ENCODE results near the gene NFE2L3.
A peak's percentile ranks its signal among the peaks of the same experiment; 100 is the strongest.
"Not testable (repeated sequence)": the region's sequence is repeated elsewhere in the genome, so short reads cannot be mapped to it uniquely, and the experiment has no call there.

NFE2L3 gene

DNA sequence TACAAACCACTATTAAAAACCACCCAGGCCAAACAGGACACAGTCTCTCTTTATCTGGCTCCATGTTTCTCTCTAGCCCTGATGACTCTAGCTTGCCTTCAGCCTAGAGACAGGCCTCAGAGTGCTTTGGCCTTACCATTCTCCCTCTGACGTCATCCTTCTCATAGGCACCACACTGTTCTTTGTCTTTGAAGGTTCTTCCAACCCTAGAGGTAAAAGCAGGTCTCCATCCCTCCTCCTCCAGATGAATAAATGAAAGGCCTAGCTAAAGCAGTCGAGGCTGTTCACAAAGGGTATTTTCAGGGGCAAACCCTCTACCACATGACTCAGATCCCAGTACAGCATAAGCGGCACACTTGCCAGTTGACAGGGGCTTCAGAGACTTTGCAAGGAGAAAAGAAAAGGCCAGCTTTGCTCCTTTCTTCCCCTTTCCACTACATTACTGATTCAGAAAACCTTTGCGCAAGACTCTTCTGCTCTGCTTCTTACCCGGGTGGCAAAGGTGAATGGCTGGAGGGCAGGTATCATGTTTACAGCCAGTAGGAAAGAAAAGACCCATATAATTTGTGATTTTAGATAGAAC lies 14.8 kb downstream of the NFE2L3 start:
- peak; percentile 30 for ATAC-seq (replicated peaks)
- Mint-ChIP-seq H3K27ac (peak overlapping the region; percentile 82 to 88), H3K9me3 (no peaks in the 10 kb centered on the region), H3K4me3 (peak overlapping the region; percentile 43 to 59), H3K4me1 (ENCODE audit: low read depth in 2 of 2) (peaks cover 16 to 18% of the 10 kb centered on the region in 2 donors), H3K27me3 (no peaks in the 10 kb centered on the region), H3K36me3 (ENCODE audit: insufficient read depth) (peaks cover 3% of the 10 kb centered on the region)
- DNase-seq = no peak

DNA sequence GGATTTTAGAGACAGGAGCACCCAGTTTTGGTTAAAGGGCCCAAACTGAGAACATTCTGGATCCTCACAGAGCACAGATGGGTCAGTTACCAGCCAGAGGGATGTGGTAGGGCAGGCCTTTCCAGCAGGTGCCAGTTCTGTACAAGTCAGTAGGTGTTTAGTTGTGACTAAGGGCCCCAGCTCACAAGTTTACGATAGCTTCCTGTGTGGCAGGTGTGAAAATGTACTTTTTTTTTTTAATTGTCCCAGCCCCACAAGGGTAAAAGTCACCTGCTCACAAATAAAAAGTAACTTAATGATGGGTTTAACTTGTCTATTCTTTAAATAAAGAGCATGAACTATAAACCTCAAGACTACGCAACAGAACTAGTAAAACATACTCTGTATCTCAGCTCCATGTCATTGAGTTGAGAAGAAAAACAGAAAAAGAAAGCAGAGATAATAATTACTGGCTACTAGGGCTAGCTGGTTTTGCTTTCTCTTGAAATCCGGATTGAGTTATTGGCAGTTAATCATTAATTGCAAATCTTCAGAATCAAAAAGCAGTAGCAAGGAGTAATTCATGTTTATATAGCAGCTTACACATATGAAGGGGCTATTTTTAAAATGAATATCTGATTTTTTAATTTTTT lies 15.4 kb downstream of the NFE2L3 start:
- no peaks in the 10 kb centered on the region for H3K9me3 Mint-ChIP-seq
- ATAC-seq (replicated peaks) (peak; percentile 98), DNase-seq (peak; percentile 34 to 44 (median 43))
- H3K4me3 Mint-ChIP-seq = peak overlapping the region; percentile 43 to 59
- peaks cover 3% of the 10 kb centered on the region for H3K36me3 Mint-ChIP-seq (ENCODE audit: insufficient read depth)
- no peaks in the 10 kb centered on the region for H3K27me3 Mint-ChIP-seq
- peaks cover 16 to 18% of the 10 kb centered on the region in 2 donors for H3K4me1 Mint-ChIP-seq (ENCODE audit: low read depth in 2 of 2)
- H3K27ac Mint-ChIP-seq = peak overlapping the region; percentile 82 to 88

DNA sequence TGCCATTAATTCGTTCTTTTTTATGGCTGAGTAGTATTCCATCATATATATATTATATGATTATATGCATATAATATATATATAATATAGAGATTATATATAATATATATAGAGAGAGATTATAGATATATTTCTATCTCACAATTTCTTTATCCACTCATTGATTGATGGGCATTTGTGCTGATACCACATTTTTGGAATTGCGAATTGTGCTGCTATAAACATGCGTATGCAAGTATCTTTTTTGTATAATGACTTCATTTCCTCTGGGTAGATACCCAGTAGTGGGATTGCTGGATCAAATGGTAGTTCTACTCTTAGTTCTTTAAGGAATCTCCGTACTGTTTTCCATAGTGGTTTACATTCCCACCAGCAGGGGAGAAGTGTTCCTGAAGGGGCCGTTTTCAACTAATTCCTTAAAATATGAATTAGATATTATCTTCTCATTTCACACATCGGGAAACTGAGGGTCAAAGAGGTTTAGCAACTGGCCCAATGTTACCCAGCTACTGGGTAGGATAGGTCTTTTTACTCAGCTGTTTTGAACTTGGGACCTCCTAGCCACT lies 16.5 kb downstream of the NFE2L3 start:
- DNase-seq = no peak
- Mint-ChIP-seq H3K36me3 (ENCODE audit: insufficient read depth) (peaks cover 3% of the 10 kb centered on the region), H3K4me3 (no peak overlapping the region), H3K27ac (no peak overlapping the region), H3K9me3 (no peaks in the 10 kb centered on the region), H3K27me3 (no peaks in the 10 kb centered on the region), H3K4me1 (ENCODE audit: low read depth in 2 of 2) (peaks cover 16 to 18% of the 10 kb centered on the region in 2 donors)
- no peak for ATAC-seq (replicated peaks)

- H3K27me3 Mint-ChIP-seq = no peaks in the 10 kb centered on the region
Observed at GRCh38 chr7:26169271-26169670, 17.3 kb downstream of the NFE2L3 start.

GRCh38 chr7:26170663-26171062 lies 18.7 kb downstream of the NFE2L3 start:
- peaks cover 18% of the 10 kb centered on the region in 2 donors for H3K4me1 Mint-ChIP-seq (ENCODE audit: low read depth in 2 of 2)

More at GRCh38 chr7:26169271-26169670, 17.3 kb downstream of the NFE2L3 start:
- no peak overlapping the region for H3K4me3 Mint-ChIP-seq
- H3K36me3 Mint-ChIP-seq (ENCODE audit: insufficient read depth) = peaks cover 5% of the 10 kb centered on the region
- no peak overlapping the region for H3K27ac Mint-ChIP-seq
- no peaks in the 10 kb centered on the region for H3K9me3 Mint-ChIP-seq
- peaks cover 18% of the 10 kb centered on the region in 2 donors for H3K4me1 Mint-ChIP-seq (ENCODE audit: low read depth in 2 of 2)
- no peak for DNase-seq
- ATAC-seq (replicated peaks) = no peak

GRCh38 chr7:26171601-26172000 lies 19.6 kb downstream of the NFE2L3 start:
- peaks cover 13 to 15% of the 10 kb centered on the region in 2 donors for H3K4me1 Mint-ChIP-seq (ENCODE audit: low read depth in 2 of 2)
- peaks cover 5% of the 10 kb centered on the region for H3K36me3 Mint-ChIP-seq (ENCODE audit: insufficient read depth)
- no peaks in the 10 kb centered on the region for H3K9me3 Mint-ChIP-seq
- H3K4me3 Mint-ChIP-seq = no peak overlapping the region
- ATAC-seq (replicated peaks) (no peak), DNase-seq (no peak)
- no peak overlapping the region for H3K27ac Mint-ChIP-seq
- H3K27me3 Mint-ChIP-seq = no peaks in the 10 kb centered on the region

More at GRCh38 chr7:26170663-26171062, 18.7 kb downstream of the NFE2L3 start:
- ATAC-seq (replicated peaks) = no peak
- H3K4me3 Mint-ChIP-seq = no peak overlapping the region
- no peak for DNase-seq
- H3K27ac Mint-ChIP-seq = no peak overlapping the region
- peaks cover 5% of the 10 kb centered on the region for H3K36me3 Mint-ChIP-seq (ENCODE audit: insufficient read depth)
- H3K9me3 Mint-ChIP-seq = no peaks in the 10 kb centered on the region
- H3K27me3 Mint-ChIP-seq = no peaks in the 10 kb centered on the region

- H3K27me3 Mint-ChIP-seq = no peaks in the 10 kb centered on the region
- H3K27ac Mint-ChIP-seq = no peak overlapping the region
- no peak overlapping the region for H3K4me3 Mint-ChIP-seq
- no peak for ATAC-seq (replicated peaks)
- peaks cover 9 to 10% of the 10 kb centered on the region in 2 donors for H3K4me1 Mint-ChIP-seq (ENCODE audit: low read depth in 2 of 2)
- no peaks in the 10 kb centered on the region for H3K9me3 Mint-ChIP-seq
- peaks cover 5% of the 10 kb centered on the region for H3K36me3 Mint-ChIP-seq (ENCODE audit: insufficient read depth)
- DNase-seq = no peak
Observed at GRCh38 chr7:26172048-26172447, 20.1 kb downstream of the NFE2L3 start.

DNA sequence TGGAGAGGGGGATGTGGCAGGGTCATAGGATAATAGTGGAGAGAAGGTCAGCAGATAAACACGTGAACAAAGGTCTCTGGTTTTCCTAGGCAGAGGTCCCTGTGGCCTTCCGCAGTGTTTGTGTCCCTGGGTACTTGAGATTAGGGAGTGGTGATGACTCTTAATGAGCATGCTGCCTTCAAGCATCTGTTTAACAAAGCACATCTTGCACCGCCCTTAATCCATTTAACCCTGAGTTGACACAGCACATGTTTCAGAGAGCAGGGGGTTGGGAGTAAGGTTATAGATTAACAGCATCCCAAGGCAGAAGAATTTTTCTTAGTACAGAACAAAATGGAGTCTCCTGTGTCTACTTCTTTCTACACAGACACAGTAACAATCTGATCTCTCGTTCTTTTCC lies 23.9 kb downstream of the NFE2L3 start:
- H3K27me3 Mint-ChIP-seq; H3K4me3 Mint-ChIP-seq; H3K36me3 Mint-ChIP-seq (ENCODE audit: insufficient read depth); ATAC-seq (replicated peaks); H3K9me3 Mint-ChIP-seq; DNase-seq; H3K27ac Mint-ChIP-seq: not testable (repeated sequence)
- peaks cover 11 to 14% of the 10 kb centered on the region in 2 donors for H3K4me1 Mint-ChIP-seq (ENCODE audit: low read depth in 2 of 2)

- not testable (repeated sequence) for ATAC-seq (replicated peaks); H3K9me3 Mint-ChIP-seq; H3K36me3 Mint-ChIP-seq (ENCODE audit: insufficient read depth); H3K27ac Mint-ChIP-seq; H3K27me3 Mint-ChIP-seq; H3K4me3 Mint-ChIP-seq; DNase-seq
- peaks cover 11 to 17% of the 10 kb centered on the region in 2 donors for H3K4me1 Mint-ChIP-seq (ENCODE audit: low read depth in 2 of 2)
Observed at GRCh38 chr7:26176696-26177095, 24.7 kb downstream of the NFE2L3 start.

DNA sequence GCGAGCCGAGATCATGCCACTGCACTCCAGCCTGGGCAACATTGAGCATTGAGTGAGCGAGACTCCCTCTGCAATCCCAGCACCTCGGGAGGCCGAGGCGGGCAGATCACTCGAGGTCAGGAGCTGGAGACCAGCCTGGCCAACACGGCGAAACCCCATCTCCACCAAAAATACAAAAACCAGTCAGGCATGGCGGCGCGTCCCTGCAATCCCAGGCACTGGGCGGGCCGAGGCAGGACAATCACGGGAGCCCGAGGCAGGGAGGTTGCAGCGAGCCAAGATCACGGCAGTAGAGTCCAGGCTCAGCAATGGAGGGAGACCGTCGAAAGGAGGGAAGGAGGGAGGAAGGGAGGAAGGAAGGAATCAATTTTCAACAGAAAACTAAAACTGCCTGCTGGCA lies 25.3 kb downstream of the NFE2L3 start:
- not testable (repeated sequence) for H3K9me3 Mint-ChIP-seq; DNase-seq; H3K4me3 Mint-ChIP-seq; H3K36me3 Mint-ChIP-seq (ENCODE audit: insufficient read depth); H3K27me3 Mint-ChIP-seq; ATAC-seq (replicated peaks)
- Mint-ChIP-seq H3K4me1 (ENCODE audit: low read depth in 2 of 2) (peaks cover 11 to 23% of the 10 kb centered on the region in 2 donors), H3K27ac (peak overlapping the region in 1 of 2 donors; percentile 11)

DNA sequence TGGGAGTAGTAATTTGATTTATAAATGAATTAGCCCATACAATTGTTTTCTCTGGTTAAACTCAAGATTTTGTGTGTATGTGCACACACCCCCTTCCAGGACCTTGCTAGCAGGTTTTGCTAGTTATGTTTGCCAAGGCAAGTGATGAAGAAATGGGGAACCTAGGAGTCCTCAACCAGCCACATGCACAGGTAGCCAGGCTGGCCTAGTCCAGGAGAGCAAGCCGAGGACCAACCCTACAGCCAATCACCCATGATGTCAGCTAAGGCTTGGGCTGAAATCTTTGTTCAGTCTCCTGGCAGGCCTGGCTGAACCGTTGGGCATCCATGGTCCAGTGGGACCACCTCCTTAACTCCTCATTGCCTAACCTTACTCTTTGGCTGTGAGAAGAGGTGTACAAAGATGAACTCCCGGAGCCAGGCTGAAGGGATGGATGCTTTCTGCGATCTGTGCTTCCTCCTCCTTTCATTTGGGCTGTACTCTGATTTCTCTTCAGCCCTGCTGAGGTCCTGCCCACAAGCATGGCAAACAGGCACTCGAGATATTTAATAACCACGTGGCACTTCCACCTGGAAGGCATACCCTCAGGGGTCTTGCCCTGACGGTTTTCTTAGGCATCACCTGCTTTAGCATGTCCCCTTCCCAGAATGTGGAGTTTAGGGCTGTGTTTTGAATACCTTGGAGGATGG lies 26.4 kb downstream of the NFE2L3 start:
- DNase-seq = no peak
- Mint-ChIP-seq H3K27ac (peak overlapping the region in 1 of 2 donors; percentile 25), H3K27me3 (no peaks in the 10 kb centered on the region), H3K4me1 (ENCODE audit: low read depth in 2 of 2) (peaks cover 11 to 23% of the 10 kb centered on the region in 2 donors), H3K36me3 (ENCODE audit: insufficient read depth) (peaks cover 12% of the 10 kb centered on the region), H3K4me3 (no peak overlapping the region), H3K9me3 (no peaks in the 10 kb centered on the region)
- ATAC-seq (replicated peaks) = no peak

- no peak for DNase-seq
- H3K27me3 Mint-ChIP-seq = no peaks in the 10 kb centered on the region
- H3K9me3 Mint-ChIP-seq = no peaks in the 10 kb centered on the region
- H3K4me3 Mint-ChIP-seq = no peak overlapping the region
- ATAC-seq (replicated peaks) = no peak
- peak overlapping the region; percentile 4 to 25 for H3K27ac Mint-ChIP-seq
- H3K36me3 Mint-ChIP-seq (ENCODE audit: insufficient read depth) = peaks cover 15% of the 10 kb centered on the region
- H3K4me1 Mint-ChIP-seq (ENCODE audit: low read depth in 2 of 2) = peaks cover 15 to 31% of the 10 kb centered on the region in 2 donors
Observed at GRCh38 chr7:26179422-26179821, 27.4 kb downstream of the NFE2L3 start.

DNA sequence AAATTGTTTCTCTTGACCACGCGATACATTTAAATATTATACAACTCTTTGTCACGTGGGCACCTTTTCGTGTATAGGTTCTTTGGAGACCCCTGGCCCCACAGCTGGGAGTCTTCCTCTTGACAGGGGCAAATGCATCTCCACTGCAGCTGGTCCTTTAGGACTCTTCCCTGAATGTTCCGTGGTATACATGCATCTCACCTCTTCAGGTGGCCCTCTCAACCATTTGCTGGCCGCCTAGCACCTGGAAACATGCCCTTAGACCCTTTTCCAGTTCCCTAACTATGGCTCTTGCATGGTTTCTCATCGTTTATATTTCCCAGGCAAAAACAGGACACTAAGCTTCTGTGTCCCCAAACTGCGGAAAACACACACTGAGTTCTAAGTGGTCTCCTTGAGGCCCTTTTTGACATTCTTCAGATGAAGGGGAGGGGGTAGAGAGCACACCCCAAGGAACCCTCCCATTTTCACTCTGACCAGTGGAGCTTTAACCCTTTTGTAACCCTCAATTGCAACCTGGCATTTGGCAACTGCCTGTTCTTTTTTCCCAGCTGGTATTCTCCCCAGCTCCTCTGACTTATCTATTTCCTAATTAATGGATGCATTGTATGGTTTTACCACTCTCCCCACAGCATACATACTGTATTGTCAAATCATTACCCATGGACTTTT lies 28.0 kb downstream of the NFE2L3 start:
- DNase-seq = no peak
- H3K27me3 Mint-ChIP-seq = no peaks in the 10 kb centered on the region
- no peaks in the 10 kb centered on the region for H3K9me3 Mint-ChIP-seq
- peak overlapping the region; percentile 4 to 77 for H3K27ac Mint-ChIP-seq
- ATAC-seq (replicated peaks) = no peak
- peaks cover 19% of the 10 kb centered on the region for H3K36me3 Mint-ChIP-seq (ENCODE audit: insufficient read depth)
- peaks cover 20 to 37% of the 10 kb centered on the region in 2 donors for H3K4me1 Mint-ChIP-seq (ENCODE audit: low read depth in 2 of 2)
- H3K4me3 Mint-ChIP-seq = no peak overlapping the region

All from effector memory CD8-positive, alpha-beta T cell (primary cell).